Effector CD8-positive, alpha-beta T cell (primary cell): ENCODE results near the gene ARSG.
"Not testable (repeated sequence)": the region's sequence is repeated elsewhere in the genome, so short reads cannot be mapped to it uniquely, and the experiment has no call there.

Source experiments
- DNase-seq: peaks from one replicate; lab custom pipeline; 2025; lab: John Stamatoyannopoulos, UW

Gene ARSG

DNA sequence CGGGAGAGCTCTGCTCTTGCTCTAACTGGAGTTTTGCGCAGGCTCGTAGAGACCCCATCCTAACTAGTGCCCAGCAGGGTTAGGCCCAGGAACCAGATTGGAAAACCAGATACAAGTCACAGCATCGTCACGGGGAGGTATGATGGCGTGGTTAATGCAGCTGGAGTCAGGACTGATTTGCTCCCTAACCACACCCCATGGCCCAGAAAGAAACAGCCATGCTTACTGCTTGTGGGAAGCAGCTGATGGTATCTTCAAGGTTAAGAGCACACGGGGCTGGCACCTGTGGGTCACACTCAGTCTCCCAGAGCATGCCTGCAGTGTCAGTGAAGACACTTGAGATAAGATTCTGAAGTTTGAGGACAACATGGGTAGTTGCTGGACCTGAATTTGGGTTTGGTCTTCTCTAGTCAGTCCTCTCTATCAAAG is 105.8 kb downstream of the ARSG start:
- no peak for DNase-seq

DNA sequence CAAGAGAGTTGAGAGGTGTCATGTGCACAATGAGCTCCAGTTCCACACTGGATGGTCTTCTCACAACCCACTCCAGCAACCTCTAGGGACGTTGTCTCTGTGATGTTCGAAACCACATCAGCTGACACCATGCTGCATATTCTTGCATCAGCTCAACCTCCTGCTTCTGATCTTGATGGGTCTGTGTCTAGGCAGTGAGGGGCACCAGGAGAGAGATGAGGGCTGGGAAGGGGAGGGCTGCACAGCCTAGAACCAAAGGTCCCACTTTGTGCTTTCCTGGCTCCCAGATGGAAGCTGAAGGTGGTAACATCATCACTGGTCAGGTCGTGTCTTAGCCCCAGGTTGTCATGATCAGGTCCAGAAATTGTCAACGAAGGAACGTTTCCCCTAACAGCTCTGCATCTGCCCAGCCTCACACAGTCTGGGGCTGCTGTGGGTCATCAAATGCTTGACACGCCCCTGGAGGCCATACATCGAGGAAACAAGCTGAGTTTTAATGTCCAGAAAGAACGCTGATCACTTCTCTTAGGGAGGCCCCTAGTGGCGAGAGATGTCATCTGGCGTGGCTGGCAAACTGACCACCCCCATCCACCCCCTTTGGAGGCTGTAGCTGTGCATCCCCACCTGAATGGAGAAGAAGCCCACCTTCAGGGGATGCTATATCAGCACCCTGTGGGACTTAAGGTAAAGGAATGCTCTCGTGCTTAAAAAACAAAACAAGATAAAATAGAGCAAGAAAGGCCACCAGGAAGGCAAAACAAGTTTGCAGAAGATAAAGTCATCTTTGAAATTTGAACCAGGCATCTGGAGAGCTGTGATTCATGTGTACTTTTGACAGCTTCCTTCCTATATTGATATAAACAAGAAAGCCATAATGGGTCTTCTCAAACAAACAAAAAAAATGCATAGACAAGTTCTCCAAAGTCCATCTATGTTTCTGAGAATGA is 107.7 kb downstream of the ARSG start:
- DNase-seq: no peak

DNA sequence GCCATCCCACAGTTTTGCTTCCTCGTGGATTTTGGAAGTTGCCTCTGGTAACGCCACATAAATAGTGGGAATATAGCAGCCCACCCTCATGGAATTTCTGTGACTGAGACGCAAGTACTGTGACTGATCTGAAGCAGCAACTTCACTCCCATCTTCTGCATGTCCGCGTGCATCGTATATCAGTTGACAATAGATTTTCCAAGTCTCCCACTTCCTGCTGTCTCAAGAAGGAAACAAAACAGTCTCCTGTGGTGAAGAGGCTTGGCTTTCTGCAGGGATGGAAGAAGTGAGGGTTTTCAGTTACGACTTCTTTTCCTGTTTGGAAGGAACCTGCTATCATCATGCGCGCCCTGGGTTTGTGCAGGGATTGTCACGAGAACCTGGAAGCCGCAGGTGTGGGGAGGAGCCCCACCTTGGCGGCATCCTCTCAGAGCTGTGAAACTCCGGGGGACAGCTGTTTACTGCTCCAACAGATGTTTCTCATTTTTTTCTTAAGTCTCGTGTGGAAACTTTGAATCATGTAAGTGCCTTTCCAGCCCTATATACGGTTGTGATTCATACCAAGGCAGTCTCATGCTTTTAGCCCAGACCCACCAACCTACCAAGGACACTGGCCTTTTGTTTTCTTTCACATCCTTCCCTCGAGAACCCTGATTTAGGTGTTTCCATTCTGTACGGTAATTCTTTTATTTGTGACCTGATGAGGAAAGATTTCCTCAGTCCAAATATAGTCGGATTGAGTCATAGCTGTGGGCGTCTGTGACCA is 108.5 kb downstream of the ARSG start:
- no peak for DNase-seq

DNA sequence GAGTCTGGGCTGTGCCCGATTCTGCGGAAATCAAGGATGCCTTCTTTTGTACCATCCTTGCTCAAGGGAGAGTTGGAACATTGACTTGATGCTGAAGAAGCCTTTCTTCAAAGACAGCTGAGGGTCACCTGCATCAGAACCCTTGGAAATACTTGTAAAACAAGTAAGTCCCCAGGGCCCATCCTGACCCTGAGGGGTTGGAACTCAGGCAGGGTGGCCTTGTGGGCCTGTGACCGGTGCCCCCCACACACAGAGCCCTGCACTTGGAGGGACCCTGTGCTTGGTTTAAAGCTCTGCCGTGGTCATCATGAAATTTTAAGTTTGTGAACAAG is 109.1 kb downstream of the ARSG start:
- no peak for DNase-seq

DNA sequence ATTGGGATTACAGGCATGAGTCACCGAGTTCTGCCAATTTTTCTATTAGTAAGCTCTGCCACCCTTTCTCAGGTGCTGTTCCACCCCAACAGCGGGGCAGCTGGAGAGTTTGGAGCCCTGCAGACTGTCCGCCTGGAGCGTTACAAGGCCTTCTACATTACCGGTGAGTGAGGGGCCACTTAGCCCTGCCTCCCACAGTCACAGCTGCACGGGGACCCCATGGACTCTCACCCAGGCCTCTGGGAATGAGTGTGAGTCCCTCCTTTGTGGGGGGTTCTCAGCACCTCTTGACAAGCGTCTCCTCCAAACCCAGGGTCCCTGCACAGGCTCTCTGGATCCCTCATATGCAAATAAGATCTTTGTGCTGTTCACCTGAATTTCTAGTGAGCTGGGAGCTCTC is 110.0 kb downstream of the ARSG start:
- no peak for DNase-seq

DNA sequence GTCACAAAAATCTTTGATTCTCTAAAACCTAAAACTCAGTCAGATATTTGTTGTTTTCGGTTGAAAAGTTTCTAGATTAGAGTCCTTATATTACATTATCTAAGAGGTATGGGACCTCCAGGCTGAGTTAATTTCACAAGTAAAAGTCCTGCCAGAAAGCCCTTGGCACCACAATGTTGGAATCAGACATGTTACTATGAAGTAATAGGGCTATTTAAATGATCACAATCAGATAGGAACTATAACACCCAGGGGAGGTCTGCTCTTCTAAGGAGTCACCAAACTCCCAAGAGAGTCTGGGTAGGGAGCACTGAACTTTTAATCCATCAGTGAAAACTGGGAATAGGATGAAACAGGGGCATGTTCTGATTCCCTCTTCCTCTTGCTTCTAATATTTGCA is 111.8 kb downstream of the ARSG start:
- no peak for DNase-seq

DNA sequence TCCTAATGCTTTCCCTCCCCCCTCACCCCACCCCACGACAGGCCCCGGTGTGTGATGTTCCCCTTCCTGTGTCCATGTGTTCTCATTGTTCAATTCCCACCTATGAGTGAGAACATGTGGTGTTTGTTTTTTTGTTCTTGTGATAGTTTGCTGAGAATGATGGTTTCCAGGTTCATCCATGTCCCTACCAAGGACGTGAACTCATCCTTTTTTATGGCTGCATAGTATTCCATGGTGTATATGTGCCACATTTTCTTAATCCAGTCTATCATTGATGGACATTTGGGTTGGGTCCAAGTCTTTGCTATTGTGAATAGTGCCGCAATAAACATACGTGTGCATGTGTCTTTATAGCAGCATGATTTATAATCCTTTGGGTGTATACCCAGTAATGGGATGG is 112.5 kb downstream of the ARSG start:
- not testable (repeated sequence) for DNase-seq

DNA sequence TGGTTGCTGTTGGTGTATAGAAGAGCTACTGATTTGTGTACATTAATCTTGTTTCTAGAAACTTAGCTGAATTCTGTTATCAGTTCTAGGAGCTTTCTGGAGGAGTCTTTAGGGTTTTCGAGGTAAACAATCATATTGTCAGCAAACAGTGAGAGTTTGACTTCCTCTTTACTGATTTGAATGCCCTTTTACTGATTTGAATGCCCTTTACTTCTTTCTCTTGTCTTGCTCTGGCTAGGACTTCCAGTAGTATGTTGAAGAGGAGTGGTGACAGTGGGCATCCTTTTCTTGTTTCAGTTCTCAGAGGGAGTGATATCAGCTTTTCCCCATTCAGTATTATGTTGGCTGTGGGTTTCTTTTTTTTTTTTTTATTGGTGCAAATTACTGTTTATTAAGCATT is 116.4 kb downstream of the ARSG start:
- DNase-seq: not testable (repeated sequence)

DNA sequence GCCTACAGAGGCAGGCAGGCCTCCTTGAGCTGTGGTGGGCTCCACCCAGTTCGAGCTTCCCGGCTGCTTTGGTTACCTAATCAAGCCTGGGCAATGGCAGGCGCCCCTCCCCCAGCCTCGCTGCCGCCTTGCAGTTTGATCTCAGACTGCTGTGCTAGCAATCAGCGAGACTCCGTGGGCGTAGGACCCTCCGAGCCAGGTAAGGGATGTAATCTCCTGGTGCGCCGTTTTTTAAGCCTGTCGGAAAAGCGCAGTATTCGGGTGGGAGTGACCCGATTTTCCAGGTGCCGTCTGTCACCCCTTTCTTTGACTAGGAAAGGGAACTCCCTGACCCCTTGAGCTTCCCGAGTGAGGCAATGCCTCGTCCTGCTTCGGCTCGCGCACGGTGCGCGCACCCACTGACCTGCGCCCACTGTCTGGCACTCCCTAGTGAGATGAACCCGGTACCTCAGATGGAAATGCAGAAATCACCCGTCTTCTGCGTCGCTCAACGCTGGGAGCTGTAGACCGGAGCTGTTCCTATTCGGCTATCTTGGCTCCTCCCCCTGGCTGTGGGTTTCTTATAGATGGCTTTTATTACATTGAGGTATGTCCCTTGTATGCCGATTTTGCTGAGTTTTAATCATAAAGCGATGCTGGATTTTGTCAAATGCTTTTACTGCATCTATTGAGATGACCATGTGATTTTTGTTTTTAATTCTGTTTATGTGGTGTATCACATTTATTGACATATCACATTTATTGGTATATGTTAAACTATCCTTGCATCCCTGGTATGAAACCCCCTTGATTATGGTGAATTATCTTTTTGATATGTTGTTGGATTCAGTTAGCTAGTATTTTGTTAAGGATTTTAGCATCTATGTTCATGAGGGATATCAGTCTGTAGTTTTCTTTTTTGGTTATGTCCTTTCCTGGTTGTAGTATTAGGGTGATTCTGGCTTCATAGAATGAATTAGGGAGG is 122.6 kb downstream of the ARSG start:
- not testable (repeated sequence) for DNase-seq

DNA sequence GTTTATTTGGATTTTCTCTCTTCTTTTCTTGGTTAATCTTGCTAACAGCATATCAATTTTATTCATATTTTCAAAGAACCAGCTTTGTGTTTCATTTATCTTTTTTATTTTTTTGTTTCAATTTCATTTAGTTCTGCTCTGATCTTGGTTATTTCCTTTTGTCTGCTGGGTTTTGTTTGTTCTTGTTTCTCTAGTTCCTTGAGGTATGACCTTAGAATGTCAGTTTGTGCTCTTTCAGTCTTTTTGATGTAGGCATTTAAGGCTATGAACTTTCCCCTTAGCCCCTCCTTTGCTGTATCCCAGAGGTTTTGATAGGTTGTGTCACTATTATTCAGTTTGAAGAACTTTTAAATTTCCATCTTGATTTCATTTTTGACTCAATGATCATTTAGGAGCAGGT is 123.6 kb downstream of the ARSG start:
- DNase-seq: not testable (repeated sequence)

DNA sequence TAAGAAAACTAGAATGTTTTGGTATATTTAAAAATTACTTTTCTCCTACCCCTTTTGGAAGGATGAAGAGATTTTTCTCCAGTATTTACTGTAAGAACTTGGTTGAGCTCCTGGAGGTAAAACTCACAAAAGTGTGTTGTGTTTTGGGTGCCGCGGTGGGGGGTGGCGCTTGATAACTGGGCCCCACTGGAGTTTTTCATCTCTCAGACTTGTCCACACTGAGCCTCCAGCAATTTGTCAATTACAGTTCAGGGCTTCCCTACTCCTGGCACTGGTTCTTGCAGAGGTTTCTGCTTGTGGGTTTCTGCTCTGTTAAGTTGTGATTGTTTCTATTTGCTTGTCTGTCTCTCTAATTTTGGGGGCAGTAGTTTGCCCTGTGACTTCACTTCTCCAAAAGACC is 126.0 kb downstream of the ARSG start:
- DNase-seq: no peak

DNA sequence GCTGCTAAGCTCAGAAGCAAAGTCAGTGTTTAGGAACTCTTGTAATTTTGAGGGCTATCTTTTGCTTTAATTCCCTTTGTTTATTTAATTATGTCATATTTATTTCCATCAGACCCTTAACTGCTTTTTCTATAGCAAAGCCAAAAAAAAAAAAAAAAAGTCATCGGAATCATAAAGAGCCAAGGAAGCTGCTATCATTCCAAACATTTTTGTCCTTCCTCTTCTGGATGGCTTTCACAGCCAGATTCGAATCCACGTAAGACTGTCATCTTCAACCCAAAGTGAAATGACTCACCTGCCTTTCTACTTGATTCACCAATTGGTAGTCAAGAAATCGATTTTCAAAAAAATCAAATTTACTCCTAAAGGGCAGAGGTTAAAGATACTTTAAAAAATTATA is 127.6 kb downstream of the ARSG start:
- no peak for DNase-seq

DNA sequence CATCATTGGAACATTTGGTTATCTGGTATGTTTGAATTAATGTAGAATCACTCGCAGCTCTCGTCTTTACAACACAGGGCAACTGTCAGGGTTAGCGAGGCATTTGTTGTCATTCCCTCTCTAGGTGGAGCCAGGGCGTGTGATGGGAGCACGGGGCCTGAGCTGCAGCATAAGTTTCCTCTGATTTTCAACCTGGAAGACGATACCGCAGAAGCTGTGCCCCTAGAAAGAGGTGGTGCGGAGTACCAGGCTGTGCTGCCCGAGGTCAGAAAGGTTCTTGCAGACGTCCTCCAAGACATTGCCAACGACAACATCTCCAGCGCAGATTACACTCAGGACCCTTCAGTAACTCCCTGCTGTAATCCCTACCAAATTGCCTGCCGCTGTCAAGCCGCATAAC is 128.8 kb downstream of the ARSG start:
- DNase-seq: no peak

DNA sequence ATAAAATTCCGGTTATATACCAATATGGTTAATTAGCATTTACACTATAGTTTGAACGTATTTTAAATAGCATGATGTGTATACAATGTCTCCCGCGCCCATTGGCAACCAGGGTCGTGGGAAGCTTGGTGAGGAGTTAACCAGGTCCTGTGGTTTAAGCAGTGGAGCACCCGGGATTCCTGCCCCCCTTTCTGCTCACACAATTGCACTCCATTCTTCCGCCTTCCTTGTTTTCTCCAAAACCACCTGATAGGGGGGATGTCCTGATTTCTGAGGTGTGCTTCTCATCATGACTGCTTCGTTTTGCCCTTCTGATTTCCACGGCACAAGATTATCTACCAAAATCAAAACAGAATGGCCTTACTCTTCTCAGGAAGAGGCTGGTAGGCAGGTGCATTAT is 130.2 kb downstream of the ARSG start:
- DNase-seq: no peak

DNA sequence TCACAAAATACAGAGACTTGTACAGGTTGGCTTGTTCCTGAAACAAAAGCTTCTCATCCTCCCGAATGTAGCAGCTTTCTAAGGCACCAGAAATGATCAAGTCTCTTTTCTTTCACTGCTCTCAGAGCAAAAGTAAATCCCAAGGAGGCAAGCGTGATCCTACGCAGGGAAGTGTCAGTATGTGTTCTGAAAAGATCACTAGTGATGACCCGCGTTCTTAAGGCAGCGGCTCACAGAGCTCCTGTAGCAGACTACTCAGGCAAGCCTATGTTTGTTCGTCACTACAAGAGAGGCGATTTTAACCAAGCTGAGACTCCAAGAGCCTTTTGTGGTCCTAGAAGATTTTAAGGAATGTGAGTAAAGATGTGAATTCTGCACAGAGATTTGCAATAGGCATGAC is 131.5 kb downstream of the ARSG start:
- no peak for DNase-seq

DNA sequence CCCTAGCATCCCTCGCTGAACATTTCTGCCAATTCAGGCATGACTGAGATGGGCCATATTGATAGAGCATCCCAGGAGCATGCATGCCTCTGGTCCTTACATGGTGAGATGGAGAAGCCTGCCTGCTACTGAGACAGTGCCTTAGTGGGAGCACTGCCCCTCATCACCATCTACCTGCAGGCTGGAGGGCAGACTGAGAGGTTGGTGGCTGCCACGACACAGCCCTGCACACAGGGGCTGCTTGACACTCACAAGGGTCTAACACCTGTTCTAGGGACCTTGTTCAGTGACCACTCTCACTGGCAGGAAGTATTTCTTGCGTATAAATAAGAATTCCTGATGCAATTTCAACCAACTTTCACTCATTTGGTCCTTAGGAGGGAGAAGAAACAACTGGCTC is 132.0 kb downstream of the ARSG start:
- DNase-seq: no peak

DNA sequence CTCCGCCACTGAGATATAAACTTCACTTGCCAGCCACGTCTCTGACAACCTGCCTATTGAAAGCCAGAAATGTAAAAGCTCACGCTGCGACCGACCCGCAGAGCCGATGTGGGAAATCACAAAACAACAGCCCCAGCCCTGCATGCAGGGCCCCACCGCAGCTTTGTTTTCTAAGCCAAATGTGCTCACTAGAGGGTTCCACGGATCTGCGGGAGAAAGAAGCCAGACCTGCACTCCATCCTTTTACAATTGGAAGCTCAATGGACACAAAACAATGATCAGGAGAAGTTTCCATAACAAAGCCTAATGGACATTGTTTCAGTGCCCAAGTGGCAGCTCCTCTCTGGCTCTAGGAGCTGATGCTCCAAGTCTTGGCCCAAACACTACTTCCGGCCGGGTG is 132.9 kb downstream of the ARSG start:
- DNase-seq: no peak

DNA sequence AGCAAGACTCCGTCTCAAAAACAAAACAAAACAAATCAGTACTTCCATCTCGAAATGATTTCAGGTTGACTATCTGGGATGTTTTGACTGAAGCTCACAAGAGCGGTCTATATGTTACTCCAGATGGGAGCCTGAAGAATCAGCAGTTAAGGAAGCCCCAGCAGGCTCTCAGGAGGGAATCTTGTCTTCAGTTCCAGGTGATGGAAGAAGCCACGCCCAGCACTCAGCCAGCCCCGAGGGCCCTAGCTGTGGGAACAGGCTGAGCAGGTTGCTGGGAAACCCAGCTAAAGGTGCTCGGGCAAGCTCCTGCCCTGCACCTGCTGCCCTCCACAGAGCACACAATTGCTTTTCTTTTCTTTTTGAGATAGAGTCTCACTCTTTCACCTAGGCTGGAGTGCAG is 133.6 kb downstream of the ARSG start:
- no peak for DNase-seq

DNA sequence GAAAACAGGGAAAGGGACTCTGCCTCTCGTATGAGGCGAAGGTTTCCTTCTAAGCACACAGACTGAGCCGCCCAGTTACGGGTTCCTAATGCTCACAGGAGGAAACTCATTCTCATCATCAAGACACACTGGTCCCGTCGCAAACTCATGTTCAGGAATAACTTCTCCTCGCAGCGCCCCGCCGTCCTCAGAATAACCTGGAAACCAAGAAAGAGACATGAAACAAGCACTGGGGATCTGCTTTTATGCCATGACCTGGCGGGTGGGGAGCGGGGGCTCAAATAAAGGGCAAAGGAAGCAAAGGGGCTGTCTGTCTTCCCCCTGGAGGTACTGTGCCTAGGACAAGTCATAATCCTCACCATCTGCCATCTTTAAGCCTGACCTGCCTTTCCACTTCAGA is 134.7 kb downstream of the ARSG start:
- DNase-seq: no peak

DNA sequence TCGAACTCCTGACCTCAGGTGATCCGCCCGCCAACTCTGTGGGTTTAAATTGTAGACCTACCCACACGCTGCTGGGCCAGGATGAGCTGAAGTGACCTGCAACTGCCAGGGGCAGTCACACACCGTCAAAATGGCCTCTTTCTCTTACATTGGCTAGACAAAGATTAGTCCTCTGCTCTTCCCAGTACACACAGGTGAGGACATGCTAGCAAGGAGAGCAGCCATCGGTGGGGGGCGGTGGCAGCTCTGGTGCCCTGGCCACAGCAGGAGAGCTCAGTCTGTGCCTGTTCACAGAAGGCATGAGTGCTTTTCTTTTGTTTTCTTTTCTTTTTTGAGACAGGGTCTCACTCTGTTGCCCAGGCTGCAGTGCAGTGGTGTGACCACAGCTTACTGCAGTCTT is 136.3 kb downstream of the ARSG start:
- DNase-seq: no peak

DNA sequence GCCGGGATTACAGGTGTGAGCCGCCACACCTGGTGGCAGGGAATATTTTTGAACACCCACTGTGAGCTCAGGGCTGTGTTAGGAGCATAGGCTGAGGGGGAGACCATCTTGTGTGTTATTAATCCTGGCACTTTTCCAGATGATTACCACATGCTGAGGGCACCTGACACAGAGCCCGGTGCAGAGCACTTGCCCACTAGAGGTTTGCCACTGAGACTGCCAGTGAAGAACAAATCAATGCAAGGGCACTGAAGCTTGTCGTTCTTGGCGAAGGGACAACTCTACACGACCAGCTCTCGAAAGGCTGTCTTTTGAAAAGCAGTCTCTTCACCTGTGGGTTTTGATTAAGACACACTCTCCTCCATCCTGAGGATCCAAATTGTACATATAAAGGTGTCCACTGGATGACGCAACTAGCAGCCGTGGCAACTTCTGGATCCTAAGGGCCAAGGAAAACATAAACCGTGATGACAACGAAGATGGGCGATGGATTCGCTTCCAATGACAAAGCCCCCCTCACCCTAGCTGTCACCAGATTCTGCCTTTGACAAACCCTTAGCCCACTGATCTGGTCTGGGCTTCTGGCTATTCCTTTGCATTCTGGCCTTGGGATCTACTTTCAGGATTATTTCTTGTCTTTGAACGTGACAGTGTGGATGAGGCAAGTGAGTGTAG is 137.3 kb downstream of the ARSG start:
- no peak for DNase-seq

DNA sequence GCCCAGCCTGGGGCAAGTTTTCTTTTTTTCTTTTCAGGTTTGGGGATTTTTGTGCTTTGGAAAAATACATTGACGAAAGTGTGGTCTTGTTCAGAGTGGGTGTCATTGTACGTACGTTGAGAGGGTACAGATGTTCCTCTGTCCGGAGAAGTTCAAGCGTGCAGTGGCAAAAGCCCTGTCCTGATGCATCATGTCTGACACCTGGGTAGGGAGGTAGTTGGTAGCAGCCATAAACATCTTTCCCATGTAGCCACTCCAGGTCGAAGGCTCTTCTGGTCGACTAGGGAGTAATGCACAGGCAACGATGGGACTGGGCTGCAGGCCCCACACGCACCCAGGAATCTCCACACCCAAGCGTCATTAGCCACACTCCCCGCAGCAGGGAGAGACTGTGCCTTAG is 138.6 kb downstream of the ARSG start:
- no peak for DNase-seq
